GM19025 (cell line): ENCODE measurements around the gene PRKN.

Experiments
- ATAC-seq: cut with Tn5 transposase; IDR thresholded peaks from one replicate; pipeline ENCODE4 v1.9.1; 2021; ENCODE audit warnings: mild to moderate bottlenecking, low read depth, moderate library complexity; ENCODE audit not compliant: unreplicated experiment

PRKN gene

GRCh38 chr6:161368514-161368913, 1359.1 kb downstream of the PRKN start:
- ATAC-seq, result no peak

GRCh38 chr6:161367472-161367871, 1360.1 kb downstream of the PRKN start:
- no peak for ATAC-seq

- no peak for ATAC-seq
Measured at GRCh38 chr6:161366301-161366923, 1361.2 kb downstream of the PRKN start.

- ATAC-seq, result no peak
Measured at GRCh38 chr6:161365633-161366032, 1361.9 kb downstream of the PRKN start.

- no peak for ATAC-seq
Measured at GRCh38 chr6:161363286-161363685, 1364.3 kb downstream of the PRKN start.

GRCh38 chr6:161362266-161362665, 1365.3 kb downstream of the PRKN start:
- ATAC-seq, result no peak

- ATAC-seq, result no peak
Measured at GRCh38 chr6:161361529-161361928, 1366.0 kb downstream of the PRKN start.

GRCh38 chr6:161360520-161360919, 1367.0 kb downstream of the PRKN start:
- ATAC-seq, result no peak

GRCh38 chr6:161359618-161359945, 1368.0 kb downstream of the PRKN start:
- ATAC-seq, result no peak

- no peak for ATAC-seq
Measured at GRCh38 chr6:161356167-161356854, 1371.3 kb downstream of the PRKN start.

GRCh38 chr6:161355696-161356095, 1371.9 kb downstream of the PRKN start:
- no peak for ATAC-seq

- ATAC-seq, result no peak
Measured at GRCh38 chr6:161354956-161355355, 1372.6 kb downstream of the PRKN start.

- no peak for ATAC-seq
Measured at GRCh38 chr6:161354276-161354840, 1373.2 kb downstream of the PRKN start.

GRCh38 chr6:161353208-161353613, 1374.4 kb downstream of the PRKN start:
- no peak for ATAC-seq

- no peak for ATAC-seq
Measured at GRCh38 chr6:161351858-161352257, 1375.7 kb downstream of the PRKN start.

GRCh38 chr6:161349886-161350285, 1377.7 kb downstream of the PRKN start:
- ATAC-seq, result no peak

GRCh38 chr6:161348628-161348994, 1379.0 kb downstream of the PRKN start:
- no peak for ATAC-seq

- ATAC-seq, result no peak
Measured at GRCh38 chr6:161347988-161348627, 1379.5 kb downstream of the PRKN start.

- ATAC-seq, result no peak
Measured at GRCh38 chr6:161347125-161347524, 1380.4 kb downstream of the PRKN start.

GRCh38 chr6:161346717-161347116, 1380.8 kb downstream of the PRKN start:
- ATAC-seq, result no peak

- ATAC-seq, result no peak
Measured at GRCh38 chr6:161344626-161345025, 1382.9 kb downstream of the PRKN start.

GRCh38 chr6:161342039-161342438, 1385.5 kb downstream of the PRKN start:
- ATAC-seq, result no peak
